GM23338 (cell line): ENCODE results near the gene UQCRH. TPM values are rescaled to one million over a fixed set of nuclear protein-coding genes. Genes with fewer than 3 reads are reported as not detected.

Experiments used
- EZH2 ChIP-seq: fragments of 200-600 bp; sonication (generic); IDR thresholded peaks from one replicate; pipeline ENCODE4 v1.8.0; 2017; ENCODE audit warnings: antibody characterized with exemption, mild to moderate bottlenecking, low read depth; ENCODE audit not compliant: unreplicated experiment
- NANOG ChIP-seq: IDR thresholded peaks from 2 replicates; pipeline ENCODE4 v1.6.1; 2016; ENCODE audit warnings: antibody characterized with exemption, borderline replicate concordance
- REST ChIP-seq: IDR thresholded peaks from one replicate; pipeline ENCODE4 v1.6.1; 2018; ENCODE audit warnings: antibody characterized with exemption; ENCODE audit not compliant: unreplicated experiment
- polyA plus RNA-seq: library from polyadenylated mRNA; unstranded; fragments of >200 nt; fragmentation: Nextera tagmentation; extraction: Ambion mirVana; gene quantifications from 2 replicates; pipeline ENCODE4 v1.2.1, GENCODE V29; 2016
- total RNA-seq: library from RNA; depleted of rRNA; stranded (reverse); fragments of >200 nt; shearing (Covaris generic); gene quantifications from 2 replicates; pipeline ENCODE4 v1.2.3, GENCODE V29; 2014
- TF ChIP-seq, protein P1 (sequence below): fragments of 250-450 bp; sonication (Bioruptor Pico); IDR thresholded peaks from 2 replicates; pipeline ENCODE4 v1.5.0; 2020; ENCODE audit warnings: mild to moderate bottlenecking, moderate library complexity

Gene UQCRH
- total and polyA plus RNA-seq, 2 experiments from 2014 or later = 579 to 1,330 TPM

GRCh38 chr1:46341222-46342083, 38.0 kb downstream of the UQCRH start (continued):
- TF ChIP-seq, protein P1, sequence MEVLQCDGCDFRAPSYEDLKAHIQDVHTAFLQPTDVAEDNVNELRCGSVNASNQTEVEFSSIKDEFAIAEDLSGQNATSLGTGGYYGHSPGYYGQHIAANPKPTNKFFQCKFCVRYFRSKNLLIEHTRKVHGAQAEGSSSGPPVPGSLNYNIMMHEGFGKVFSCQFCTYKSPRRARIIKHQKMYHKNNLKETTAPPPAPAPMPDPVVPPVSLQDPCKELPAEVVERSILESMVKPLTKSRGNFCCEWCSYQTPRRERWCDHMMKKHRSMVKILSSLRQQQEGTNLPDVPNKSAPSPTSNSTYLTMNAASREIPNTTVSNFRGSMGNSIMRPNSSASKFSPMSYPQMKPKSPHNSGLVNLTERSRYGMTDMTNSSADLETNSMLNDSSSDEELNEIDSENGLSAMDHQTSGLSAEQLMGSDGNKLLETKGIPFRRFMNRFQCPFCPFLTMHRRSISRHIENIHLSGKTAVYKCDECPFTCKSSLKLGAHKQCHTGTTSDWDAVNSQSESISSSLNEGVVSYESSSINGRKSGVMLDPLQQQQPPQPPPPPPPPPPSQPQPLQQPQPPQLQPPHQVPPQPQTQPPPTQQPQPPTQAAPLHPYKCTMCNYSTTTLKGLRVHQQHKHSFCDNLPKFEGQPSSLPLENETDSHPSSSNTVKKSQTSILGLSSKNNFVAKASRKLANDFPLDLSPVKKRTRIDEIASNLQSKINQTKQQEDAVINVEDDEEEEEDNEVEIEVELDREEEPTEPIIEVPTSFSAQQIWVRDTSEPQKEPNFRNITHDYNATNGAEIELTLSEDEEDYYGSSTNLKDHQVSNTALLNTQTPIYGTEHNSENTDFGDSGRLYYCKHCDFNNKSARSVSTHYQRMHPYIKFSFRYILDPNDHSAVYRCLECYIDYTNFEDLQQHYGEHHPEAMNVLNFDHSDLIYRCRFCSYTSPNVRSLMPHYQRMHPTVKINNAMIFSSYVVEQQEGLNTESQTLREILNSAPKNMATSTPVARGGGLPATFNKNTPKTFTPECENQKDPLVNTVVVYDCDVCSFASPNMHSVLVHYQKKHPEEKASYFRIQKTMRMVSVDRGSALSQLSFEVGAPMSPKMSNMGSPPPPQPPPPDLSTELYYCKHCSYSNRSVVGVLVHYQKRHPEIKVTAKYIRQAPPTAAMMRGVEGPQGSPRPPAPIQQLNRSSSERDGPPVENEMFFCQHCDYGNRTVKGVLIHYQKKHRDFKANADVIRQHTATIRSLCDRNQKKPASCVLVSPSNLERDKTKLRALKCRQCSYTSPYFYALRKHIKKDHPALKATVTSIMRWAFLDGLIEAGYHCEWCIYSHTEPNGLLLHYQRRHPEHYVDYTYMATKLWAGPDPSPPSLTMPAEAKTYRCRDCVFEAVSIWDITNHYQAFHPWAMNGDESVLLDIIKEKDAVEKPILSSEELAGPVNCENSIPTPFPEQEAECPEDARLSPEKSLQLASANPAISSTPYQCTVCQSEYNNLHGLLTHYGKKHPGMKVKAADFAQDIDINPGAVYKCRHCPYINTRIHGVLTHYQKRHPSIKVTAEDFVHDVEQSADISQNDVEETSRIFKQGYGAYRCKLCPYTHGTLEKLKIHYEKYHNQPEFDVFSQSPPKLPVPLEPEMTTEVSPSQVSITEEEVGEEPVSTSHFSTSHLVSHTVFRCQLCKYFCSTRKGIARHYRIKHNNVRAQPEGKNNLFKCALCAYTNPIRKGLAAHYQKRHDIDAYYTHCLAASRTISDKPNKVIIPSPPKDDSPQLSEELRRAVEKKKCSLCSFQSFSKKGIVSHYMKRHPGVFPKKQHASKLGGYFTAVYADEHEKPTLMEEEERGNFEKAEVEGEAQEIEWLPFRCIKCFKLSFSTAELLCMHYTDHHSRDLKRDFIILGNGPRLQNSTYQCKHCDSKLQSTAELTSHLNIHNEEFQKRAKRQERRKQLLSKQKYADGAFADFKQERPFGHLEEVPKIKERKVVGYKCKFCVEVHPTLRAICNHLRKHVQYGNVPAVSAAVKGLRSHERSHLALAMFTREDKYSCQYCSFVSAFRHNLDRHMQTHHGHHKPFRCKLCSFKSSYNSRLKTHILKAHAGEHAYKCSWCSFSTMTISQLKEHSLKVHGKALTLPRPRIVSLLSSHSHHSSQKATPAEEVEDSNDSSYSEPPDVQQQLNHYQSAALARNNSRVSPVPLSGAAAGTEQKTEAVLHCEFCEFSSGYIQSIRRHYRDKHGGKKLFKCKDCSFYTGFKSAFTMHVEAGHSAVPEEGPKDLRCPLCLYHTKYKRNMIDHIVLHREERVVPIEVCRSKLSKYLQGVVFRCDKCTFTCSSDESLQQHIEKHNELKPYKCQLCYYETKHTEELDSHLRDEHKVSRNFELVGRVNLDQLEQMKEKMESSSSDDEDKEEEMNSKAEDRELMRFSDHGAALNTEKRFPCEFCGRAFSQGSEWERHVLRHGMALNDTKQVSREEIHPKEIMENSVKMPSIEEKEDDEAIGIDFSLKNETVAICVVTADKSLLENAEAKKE (CRISPR knock-in tag) = no peak
- no peak for TF ChIP-seq NANOG
- TF ChIP-seq REST = no peak
- TF ChIP-seq EZH2 = no peak
